GM10847 (cell line): ENCODE data around the gene STX1A.

Experiments used
- POLR2A ChIP-seq: IDR thresholded peaks from 2 replicates; pipeline ENCODE4 v1.6.1; 2011; ENCODE audit not compliant: insufficient read length; ENCODE audit errors: extremely low read depth

Gene STX1A

GRCh38 chr7:73718438-73718881 lies 1.0 kb downstream of the STX1A start:
- TF ChIP-seq POLR2A: no peak

GRCh38 chr7:73717991-73718405 lies 1.5 kb downstream of the STX1A start:
- no peak for TF ChIP-seq POLR2A

DNA sequence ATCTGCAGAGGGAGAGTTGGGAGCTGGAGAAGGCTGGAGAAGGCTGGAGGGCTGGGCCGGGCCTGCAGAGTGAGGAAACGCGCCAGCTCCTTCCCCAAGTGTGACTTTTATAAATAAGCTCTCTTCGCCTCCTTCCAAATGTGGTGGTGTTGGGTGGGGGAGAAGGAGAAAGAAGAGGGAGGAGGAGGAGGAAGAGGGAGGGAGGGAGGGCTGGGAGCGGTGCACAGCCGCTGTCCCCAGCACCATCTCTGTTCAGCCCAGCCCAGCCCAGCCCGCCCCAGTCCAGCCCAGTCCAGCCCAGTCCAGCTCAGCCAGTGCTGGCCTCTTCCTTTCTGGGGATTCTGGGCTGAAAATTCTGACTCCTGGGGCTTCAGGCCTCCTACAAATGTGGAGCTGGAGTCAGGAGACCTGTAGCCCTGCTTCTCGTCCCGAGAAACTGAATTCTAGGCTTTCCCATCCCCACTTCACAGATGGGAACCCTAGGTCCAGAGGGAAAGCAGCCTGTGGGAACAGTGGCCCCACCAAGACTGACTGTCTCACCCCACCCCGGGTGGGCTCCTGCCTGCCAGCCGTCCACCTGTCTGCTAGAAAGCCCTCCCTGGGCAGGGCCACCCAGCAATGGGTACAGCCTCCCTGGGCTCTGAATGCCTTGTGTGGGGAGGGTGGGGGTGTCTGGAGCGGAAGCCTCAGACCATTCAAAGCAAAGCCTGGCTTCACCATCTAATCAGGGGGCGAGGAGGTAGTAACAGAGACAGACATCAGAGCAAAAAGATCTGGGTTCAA lies 2.3 kb downstream of the STX1A start:
- TF ChIP-seq POLR2A: no peak

DNA sequence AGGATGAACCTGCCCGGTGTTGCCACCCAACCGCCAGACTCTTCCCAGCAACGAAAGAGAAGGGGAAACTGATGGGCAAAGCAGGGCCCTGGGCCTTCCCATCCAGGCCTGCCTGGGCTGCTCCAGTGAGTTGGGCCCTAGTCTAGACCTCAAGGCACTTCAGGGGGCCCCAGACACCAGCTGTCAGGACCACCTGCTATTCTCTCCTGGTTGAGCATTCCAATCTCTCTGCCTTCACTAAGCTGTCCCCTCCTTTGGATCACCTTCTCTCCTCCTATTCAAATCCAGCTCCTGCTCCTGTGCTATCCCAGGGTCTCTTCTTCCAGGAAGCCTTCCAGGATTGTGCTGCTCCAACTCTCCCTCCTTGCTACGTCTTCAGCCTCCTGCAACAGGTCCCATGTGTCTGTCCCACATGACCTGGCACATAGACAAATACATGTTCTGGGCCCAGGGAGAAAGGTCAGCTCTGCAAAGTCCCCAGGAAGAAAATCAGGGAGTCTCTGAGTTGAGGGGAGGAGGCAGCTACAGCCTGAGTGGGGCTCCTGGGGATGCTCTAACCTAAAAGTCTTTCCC lies 3.1 kb downstream of the STX1A start:
- TF ChIP-seq POLR2A: no peak

DNA sequence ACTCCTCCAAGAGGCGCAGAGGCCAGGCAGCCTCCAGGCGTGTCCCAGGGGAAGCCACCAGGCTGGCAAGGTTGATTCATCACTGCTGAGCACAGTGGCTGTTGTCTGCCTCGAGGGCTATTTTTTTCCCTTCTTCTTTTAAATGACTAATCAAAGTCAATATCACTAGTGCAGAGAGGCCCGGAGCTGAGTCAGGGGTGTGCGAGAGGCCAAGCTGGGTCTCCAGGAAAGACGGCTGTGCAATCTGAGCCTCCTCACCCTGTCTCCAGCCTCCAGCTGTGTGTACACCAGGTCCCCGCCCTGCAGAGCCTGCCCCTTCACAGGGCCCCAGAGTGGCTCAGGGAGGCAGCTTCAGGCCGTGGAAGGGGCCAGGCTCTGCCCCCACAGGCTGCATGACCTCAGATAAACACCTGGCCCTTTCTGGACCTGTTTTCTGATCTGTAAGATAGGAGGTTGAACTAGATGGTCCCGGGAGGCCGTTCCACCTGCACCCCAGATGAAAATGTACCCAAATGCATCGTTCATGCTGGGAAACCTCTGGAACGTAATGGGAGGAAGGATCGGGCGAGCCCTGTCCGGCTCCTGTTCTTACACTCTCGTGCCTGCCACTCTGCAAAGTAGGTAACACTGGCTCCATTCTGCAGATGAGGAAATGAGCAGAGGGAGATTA lies 3.7 kb downstream of the STX1A start:
- TF ChIP-seq POLR2A: no peak

DNA sequence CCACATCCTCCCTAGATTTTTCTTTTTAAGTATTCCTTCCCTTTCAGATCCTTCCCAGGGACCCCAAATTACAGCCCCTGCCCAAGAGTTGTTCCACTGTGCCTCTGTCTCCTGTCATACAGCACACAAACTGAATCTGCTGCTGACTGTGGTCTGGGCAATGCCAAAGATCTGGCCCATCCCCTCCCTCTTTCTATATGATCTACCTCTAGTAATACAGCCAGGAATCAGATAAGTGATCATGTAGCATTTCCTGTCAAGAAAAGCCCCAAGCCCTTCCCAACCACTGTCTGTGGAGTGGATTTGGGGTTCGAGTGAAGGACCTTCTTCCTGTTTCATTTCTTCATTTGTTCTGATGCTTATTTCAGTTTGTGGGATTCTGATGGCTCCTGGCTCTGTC lies 6.7 kb downstream of the STX1A start:
- TF ChIP-seq POLR2A: no peak

DNA sequence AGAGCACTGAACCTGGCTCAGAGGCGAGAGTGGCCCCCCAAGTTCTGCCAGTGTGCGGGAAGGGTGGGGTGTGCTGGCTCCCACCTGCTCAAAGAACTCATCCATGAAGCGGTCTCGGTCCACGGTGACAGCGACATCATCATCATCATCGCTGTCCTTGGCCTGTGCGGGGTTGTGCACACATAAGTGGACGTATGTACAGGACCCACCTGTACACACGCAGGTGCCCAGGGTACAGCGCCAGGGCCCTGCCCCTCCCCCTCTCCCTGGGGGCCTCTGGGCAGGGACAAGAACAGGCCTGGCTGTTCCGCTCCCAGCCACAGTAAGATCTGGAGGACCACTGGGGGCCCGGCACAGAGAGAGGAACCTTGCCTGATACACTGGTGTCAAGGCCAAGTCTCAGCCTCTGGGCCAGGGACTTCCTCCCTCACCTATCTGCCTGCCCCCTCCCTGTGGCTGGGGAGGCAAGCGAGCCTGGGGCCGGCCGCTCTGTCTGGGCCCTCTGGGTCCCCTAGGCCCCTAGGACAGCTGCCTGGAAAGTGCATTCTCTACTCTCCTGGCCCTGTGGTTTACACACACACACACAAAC lies 10.4 kb downstream of the STX1A start:
- TF ChIP-seq POLR2A: no peak

DNA sequence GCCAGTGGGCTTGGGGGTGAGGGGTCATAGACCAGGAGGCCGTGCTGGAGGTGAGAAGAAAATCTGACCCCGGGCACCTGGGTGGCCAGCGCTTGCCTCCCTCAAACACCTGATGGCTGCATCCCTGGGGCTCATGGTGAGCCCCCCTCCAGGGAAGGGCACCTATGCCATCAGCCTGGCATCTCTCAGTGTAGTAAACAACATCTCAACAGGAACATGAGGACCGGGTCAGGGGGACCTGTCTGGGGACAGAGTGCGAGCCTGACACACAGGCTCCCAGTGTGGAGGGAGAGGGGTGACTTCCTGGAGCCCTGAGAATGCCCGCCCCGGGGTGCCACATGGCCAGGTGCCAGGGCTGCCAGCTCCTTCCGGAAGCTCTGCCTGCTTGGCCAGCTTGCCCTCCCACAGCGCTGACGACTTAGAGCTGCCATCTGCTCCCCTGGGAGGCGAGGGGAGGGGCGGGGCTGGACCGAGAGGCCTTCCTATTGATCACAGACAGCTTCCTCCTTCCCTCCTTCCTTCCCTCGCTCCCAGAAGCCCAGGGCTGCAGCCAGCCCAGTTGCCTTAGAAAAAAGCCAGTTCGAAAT lies 12.3 kb downstream of the STX1A start:
- TF ChIP-seq POLR2A: no peak

GRCh38 chr7:73706126-73707044 lies 13.1 kb downstream of the STX1A start:
- no peak for TF ChIP-seq POLR2A

GRCh38 chr7:73705551-73705920 lies 13.9 kb downstream of the STX1A start:
- TF ChIP-seq POLR2A: no peak

GRCh38 chr7:73704640-73705550 lies 14.6 kb downstream of the STX1A start:
- no peak for TF ChIP-seq POLR2A

GRCh38 chr7:73703757-73704639 lies 15.5 kb downstream of the STX1A start:
- TF ChIP-seq POLR2A: no peak

GRCh38 chr7:73703225-73703624 lies 16.2 kb downstream of the STX1A start:
- no peak for TF ChIP-seq POLR2A
